NCI-H2107 treated with DMSO at 0.1 percent for 48 hours (cell line): ENCODE data around the gene NAP1L1.
"Not testable (repeated sequence)": the region's sequence is repeated elsewhere in the genome, so short reads cannot be mapped to it uniquely, and the experiment has no call there.

Source experiments
- DNase-seq: peaks from one replicate; lab custom pipeline; 2025; ENCODE audit not compliant: unreplicated experiment; lab: John Stamatoyannopoulos, UW

The NAP1L1 gene

GRCh38 chr12:75994069-75994740 is 90.3 kb downstream of the NAP1L1 start:
- DNase-seq: no peak

- DNase-seq: no peak
Measured at GRCh38 chr12:75991753-75992152, 92.7 kb downstream of the NAP1L1 start.

- no peak for DNase-seq
Measured at GRCh38 chr12:75990189-75990912, 94.1 kb downstream of the NAP1L1 start.

- DNase-seq: not testable (repeated sequence)
Measured at GRCh38 chr12:75987709-75988108, 96.8 kb downstream of the NAP1L1 start.
